ENCODE measurements around the gene CMSS1.

- TF ChIP-seq CTCF (IDR thresholded peaks at IDR 0.05) (no peak), POLR2AphosphoS5 (IDR thresholded peaks at IDR 0.05) (no peak)
These were observed 112.1 kb downstream of the CMSS1 start for GRCh38 chr3:99929745-99930139.
